IMR-90 (cell line): ENCODE results near the gene ADRA2B. TPM values are rescaled to one million over a fixed set of nuclear protein-coding genes. Genes with fewer than 3 reads are reported as not detected.
A peak's percentile ranks its signal among the peaks of the same experiment; 100 is the strongest.
"Not testable (repeated sequence)": the region's sequence is repeated elsewhere in the genome, so short reads cannot be mapped to it uniquely, and the experiment has no call there.

Source experiments
- ATAC-seq: fragments of 200-7000 bp; cut with Tn5 transposase; 2 replicates; pipeline ENCODE4 v1.9.1; 2020; ENCODE audit warnings: low read depth, mild to moderate bottlenecking, moderate library complexity
- BruUV-seq: library from RNA; stranded (reverse); fragments of 400-500 nt; replicated peaks from 2 replicates; lab custom pipeline; 2021; lab: Mats Ljungman, UMichigan
- CTCF ChIA-PET: fragments of 300-600 bp; formaldehyde crosslinking; extraction: SDS; loops from one replicate; lab custom pipeline; 2021; ENCODE audit warnings: antibody characterized with exemption; lab: Yijun Ruan, JAX
- POLR2A ChIA-PET: fragments of 300-600 bp; sonication (Branson Sonifier 250); formaldehyde crosslinking; loops from one replicate; lab custom pipeline; 2022; ENCODE audit warnings: antibody characterized with exemption; ENCODE audit not compliant: unreplicated experiment; lab: Charles Lee
- DNase-seq: peaks from one replicate; pipeline ENCODE4 v3.0.0; 2013
- H2AFZ ChIP-seq: replicated peaks from 2 replicates; pipeline ENCODE3; 2013; ENCODE audit warnings: low read length, mild to moderate bottlenecking; ENCODE audit not compliant: poor library complexity
- H2AK5ac ChIP-seq: 2 replicates; pipeline ENCODE4 v1.6.1; 2013; ENCODE audit warnings: low read depth, low read length, inconsistent platforms
- H2AK9ac ChIP-seq: replicated peaks from 2 replicates; pipeline ENCODE3; 2013; ENCODE audit warnings: mild to moderate bottlenecking, low read depth, low read length, moderate library complexity; ENCODE audit not compliant: poor library complexity
- H2BK120ac ChIP-seq: 2 replicates; pipeline ENCODE4 v1.6.1; 2013; ENCODE audit warnings: low read depth, low read length, inconsistent platforms
- H2BK15ac ChIP-seq: 3 replicates; pipeline ENCODE4 v1.6.1; 2013; ENCODE audit warnings: low read depth, low read length, inconsistent platforms
- H2BK20ac ChIP-seq: 2 replicates; pipeline ENCODE4 v1.6.1; 2013; ENCODE audit warnings: low read depth, mild to moderate bottlenecking, inconsistent platforms, low read length, moderate library complexity
- H2BK5ac ChIP-seq: 2 replicates; pipeline ENCODE4 v1.6.1; 2013; ENCODE audit warnings: mild to moderate bottlenecking, low read depth, low read length, inconsistent platforms; ENCODE audit not compliant: poor library complexity, severe bottlenecking
- H3K14ac ChIP-seq: replicated peaks from 2 replicates; pipeline ENCODE4 v1.6.1; 2013; ENCODE audit warnings: low read depth, low read length, inconsistent platforms
- H3K18ac ChIP-seq: 2 replicates; pipeline ENCODE4 v1.6.1; 2013; ENCODE audit warnings: low read depth, low read length, control low read depth
- H3K23ac ChIP-seq: 2 replicates; pipeline ENCODE4 v1.6.1; 2013; ENCODE audit warnings: low read depth, low read length, inconsistent platforms
- H3K27ac ChIP-seq: 2 replicates; pipeline ENCODE4 v1.5.1; 2013; ENCODE audit warnings: mild to moderate bottlenecking, control low read depth, low read length; ENCODE audit not compliant: insufficient read depth
- H3K27me3 ChIP-seq: 2 replicates; pipeline ENCODE4 v1.6.1; 2013; ENCODE audit warnings: low read length; ENCODE audit not compliant: control insufficient read depth, insufficient read depth
- H3K36me3 ChIP-seq: 2 replicates; pipeline ENCODE4 v1.6.1; 2013; ENCODE audit warnings: low read length, mixed read lengths; ENCODE audit not compliant: control insufficient read depth, insufficient read depth
- H3K4ac ChIP-seq: 2 replicates; pipeline ENCODE4 v1.6.1; 2013; ENCODE audit warnings: low read depth, low read length, inconsistent platforms
- H3K4me1 ChIP-seq: 2 replicates; pipeline ENCODE4 v1.6.1; 2013; ENCODE audit warnings: low read length, mixed read lengths; ENCODE audit not compliant: control insufficient read depth, insufficient read depth
- H3K4me2 ChIP-seq: 2 replicates; pipeline ENCODE4 v1.6.1; 2013; ENCODE audit warnings: low read depth, mild to moderate bottlenecking, control low read depth, low read length, moderate library complexity
- H3K4me3 ChIP-seq: 2 replicates; pipeline ENCODE4 v1.5.1; 2013; ENCODE audit warnings: low read depth, mild to moderate bottlenecking, control low read depth, low read length, moderate library complexity; ENCODE audit not compliant: insufficient read depth
- H3K56ac ChIP-seq: 2 replicates; pipeline ENCODE4 v1.6.1; 2013; ENCODE audit warnings: low read length, inconsistent platforms; ENCODE audit not compliant: insufficient read depth; ENCODE audit errors: extremely low read depth
- H3K79me1 ChIP-seq, 2 experiments: 2 replicates each; pipeline ENCODE4 v1.6.1; 2013; ENCODE audit warnings: low read length in 2 of 2, inconsistent platforms in 1 of 2, low read depth in 1 of 2
- H3K9ac ChIP-seq: 2 replicates; pipeline ENCODE4 v1.6.1; 2013; ENCODE audit warnings: low read depth, low read length, control low read depth
- H3K9me1 ChIP-seq: 2 replicates; pipeline ENCODE4 v1.6.1; 2013; ENCODE audit warnings: low read length, inconsistent platforms; ENCODE audit not compliant: insufficient read depth
- H3K9me3 ChIP-seq: 2 replicates; pipeline ENCODE4 v1.6.1; 2013; ENCODE audit warnings: low read length; ENCODE audit not compliant: control insufficient read depth, insufficient read depth
- H4K20me1 ChIP-seq: 2 replicates; pipeline ENCODE4 v1.6.1; 2013; ENCODE audit warnings: low read length, inconsistent platforms; ENCODE audit not compliant: insufficient read depth
- H4K5ac ChIP-seq: 2 replicates; pipeline ENCODE4 v1.6.1; 2013; ENCODE audit warnings: mild to moderate bottlenecking, low read depth, low read length, control low read depth
- H4K8ac ChIP-seq, 2 experiments: 2 replicates each; pipeline ENCODE4 v1.6.1; 2013; ENCODE audit warnings: low read depth in 2 of 2, low read length in 2 of 2, control low read depth in 1 of 2, inconsistent platforms in 1 of 2
- H4K91ac ChIP-seq: 2 replicates; pipeline ENCODE4 v1.6.1; 2013; ENCODE audit warnings: low read depth, low read length, inconsistent platforms; ENCODE audit not compliant: insufficient read depth
- CTCF ChIP-seq: conservative IDR thresholded peaks from 2 replicates; pipeline ENCODE4 v1.5.1; 2012; ENCODE audit warnings: mild to moderate bottlenecking, low read depth, low read length, improper control_type of control experiment
- FOS ChIP-seq: fragments of 150-350 bp; IDR thresholded peaks from 2 replicates; pipeline ENCODE4 v1.6.1; 2016; ENCODE audit warnings: low read depth, low read length
- MAZ ChIP-seq: IDR thresholded peaks from 2 replicates; pipeline ENCODE4 v1.6.1; 2012; ENCODE audit warnings: low read depth, mild to moderate bottlenecking, low read length, improper control_type of control experiment, moderate library complexity, borderline replicate concordance
- RAD21 ChIP-seq: IDR thresholded peaks from 2 replicates; pipeline ENCODE4 v1.6.1; 2012; ENCODE audit warnings: low read length, improper control_type of control experiment
- WGBS, 2 experiments: methylation state at CpG; one replicate each; pipeline versions ENCODE4 v1.1.5 to v1.1.7; 2013; ENCODE audit warnings: missing lambda C conversion rate in 2 of 2; ENCODE audit not compliant: insufficient read length in 1 of 2; ENCODE audit errors: extremely low coverage in 2 of 2; 5-methylcytosine and 5-hydroxymethylcytosine counted together
- dilution Hi-C: fragments of 300-500 bp; cut with HindIII; formaldehyde crosslinking; loops from one replicate; pipeline ENCODE4 v1.14.3; 2018; ENCODE audit warnings: low sequenced_read_pairs; ENCODE audit not compliant: unreplicated experiment
- in situ Hi-C: fragments of 300-500 bp; cut with MboI; formaldehyde crosslinking; loops from 3 replicates; pipeline ENCODE4 v1.14.3; 2019; ENCODE audit warnings: low sequenced_read_pairs, inconsistent platforms, mixed read lengths
- intact Hi-C: fragments of 100-400 bp; cut with micrococcal nuclease; formaldehyde crosslinking; loops from 2 replicates; pipeline ENCODE4 v1.10.0; 2022
- polyA plus RNA-seq, 3 experiments: library from polyadenylated mRNA; depleted of rRNA; stranded (reverse); fragments of >200 nt; gene quantifications; 2 replicates each; pipeline ENCODE4 v1.2.3, GENCODE V29; 2012; ENCODE audit warnings: low replicate concordance in 1 of 3
- total RNA-seq: library from RNA; depleted of rRNA; stranded (reverse); fragments of >200 nt; gene quantifications from 2 replicates; pipeline ENCODE4 v1.2.3, GENCODE V29; 2012; rRNA removed

The ADRA2B gene
- total and polyA plus RNA-seq, 2 of the 4 experiments (the other 2 are of a cell fraction): not detected

- not testable (repeated sequence) for H4K20me1 ChIP-seq
- in situ Hi-C loops: loop anchor here (25.0 kb wide), 1 partner anchor 1599 kb away; the partner anchor contains the start of genes ACTR1B and C2orf92
Measured at GRCh38 chr2:96063116-96063899, 53.1 kb downstream of the ADRA2B start.

More at GRCh38 chr2:96063116-96063899, 53.1 kb downstream of the ADRA2B start:
- H3K4ac ChIP-seq, H2AK5ac ChIP-seq, H2BK20ac ChIP-seq, H3K56ac ChIP-seq, H2BK5ac ChIP-seq, H3K9ac ChIP-seq, intact Hi-C loops, H3K4me2 ChIP-seq, H3K9me3 ChIP-seq, H2BK15ac ChIP-seq, H3K9me1 ChIP-seq, H2AFZ ChIP-seq, H3K23ac ChIP-seq, H3K79me1 ChIP-seq, H3K18ac ChIP-seq, H4K5ac ChIP-seq, H3K4me3 ChIP-seq, H3K4me1 ChIP-seq, H3K27ac ChIP-seq, H3K36me3 ChIP-seq, dilution Hi-C loops, POLR2A ChIA-PET, BruUV-seq, H2BK120ac ChIP-seq, H3K14ac ChIP-seq, H4K8ac ChIP-seq, H4K91ac ChIP-seq: not testable (repeated sequence)
- H3K27me3 ChIP-seq: peaks cover 13% of the 10 kb centered on the region
- CTCF ChIA-PET: interaction anchor here (0.6 to 2.5 kb wide), 2 partner anchors 53 to 1618 kb away, joined by 3 to 5 read pairs; partner anchors contain the start of gene ADRA2B
- WGBS, 2 experiments: 13% methylated on average over 4 of the region's 12 CpGs; no CpG with 5 or more reads in 1 of the 2 experiments
- ATAC-seq: peak; percentile 93
- H2AK9ac ChIP-seq: peak overlapping the region; percentile 37
- TF ChIP-seq RAD21: peak; percentile 47
- peak; percentile 24; the same call in 1 of the 2 replicates for TF ChIP-seq MAZ
- peak; percentile 43 for TF ChIP-seq CTCF
- 0 out of 2 replicates have a peak, but pooled peaks have one; percentile 11 for TF ChIP-seq FOS
- DNase-seq: peak; percentile 70

Other genes with a start within 250 kb of the ADRA2B start
- 27.1 and 32.8 TPM in 2 replicates for gene ANKRD36C, start 124.7 kb downstream of the ADRA2B start, total RNA-seq
- 1.5 and 2.2 TPM in 2 replicates for gene ANKRD36C, start 124.7 kb downstream of the ADRA2B start, polyA plus RNA-seq (2012; rRNA removed)
- gene GPAT2, start 81.7 kb downstream of the ADRA2B start, total RNA-seq: 0.28 and 0.36 TPM in 2 replicates
- 0.53 and 0.57 TPM in 2 replicates for gene GPAT2, start 81.7 kb downstream of the ADRA2B start, polyA plus RNA-seq (2012; rRNA removed)
- not detected in 2 replicates for gene ASTL, start 21.9 kb upstream of the ADRA2B start, total RNA-seq
- gene ASTL, start 21.9 kb upstream of the ADRA2B start, polyA plus RNA-seq (2012; rRNA removed): not detected in 2 replicates
- gene DUSP2, start 28.9 kb upstream of the ADRA2B start, total RNA-seq: 1.8 and 2.5 TPM in 2 replicates
- gene DUSP2, start 28.9 kb upstream of the ADRA2B start, polyA plus RNA-seq (2012; rRNA removed): 3.8 and 4.8 TPM in 2 replicates
- gene STARD7, start 92.3 kb upstream of the ADRA2B start, total RNA-seq: 138 and 189 TPM in 2 replicates
- 51.1 and 61.7 TPM in 2 replicates for gene STARD7, start 92.3 kb upstream of the ADRA2B start, polyA plus RNA-seq (2012; rRNA removed)
- gene TMEM127, start 149.4 kb upstream of the ADRA2B start, total RNA-seq: 20.0 and 35.7 TPM in 2 replicates
- 47.6 and 52.2 TPM in 2 replicates for gene TMEM127, start 149.4 kb upstream of the ADRA2B start, polyA plus RNA-seq (2012; rRNA removed)
- 85.5 and 94.3 TPM in 2 replicates for gene CIAO1, start 149.7 kb upstream of the ADRA2B start, total RNA-seq
- gene CIAO1, start 149.7 kb upstream of the ADRA2B start, polyA plus RNA-seq (2012; rRNA removed): 78.8 and 81.1 TPM in 2 replicates
- gene SNRNP200, start 189.0 kb upstream of the ADRA2B start, total RNA-seq: 44.1 and 44.2 TPM in 2 replicates
- 108 TPM in 2 replicates for gene SNRNP200, start 189.0 kb upstream of the ADRA2B start, polyA plus RNA-seq (2012; rRNA removed)
- 1.1 and 1.4 TPM in 2 replicates for gene ITPRIPL1, start 208.7 kb upstream of the ADRA2B start, total RNA-seq
- gene ITPRIPL1, start 208.7 kb upstream of the ADRA2B start, polyA plus RNA-seq (2012; rRNA removed): 0.84 and 0.99 TPM in 2 replicates
- 16.7 and 17.7 TPM in 2 replicates for gene NCAPH, start 219.2 kb upstream of the ADRA2B start, total RNA-seq
- 16.5 and 19.4 TPM in 2 replicates for gene NCAPH, start 219.2 kb upstream of the ADRA2B start, polyA plus RNA-seq (2012; rRNA removed)